Activated CD8-positive, alpha-beta memory T cell treated with anti-CD3 and anti-CD28 coated beads, Interleukin-2, amount 50 U/mL, for 24 hours (primary cell): ENCODE measurements around the gene CCDC102B.
"Not testable (repeated sequence)": the region's sequence is repeated elsewhere in the genome, so short reads cannot be mapped to it uniquely, and the experiment has no call there.

Experiments used
- DNase-seq: peaks from one replicate; pipeline ENCODE4 v3.0.0-alpha.2; 2020; ENCODE audit errors: extremely low read depth

The CCDC102B gene

GRCh38 chr18:68830256-68831045 lies 32.6 kb downstream of the CCDC102B start:
- no peak for DNase-seq

DNA sequence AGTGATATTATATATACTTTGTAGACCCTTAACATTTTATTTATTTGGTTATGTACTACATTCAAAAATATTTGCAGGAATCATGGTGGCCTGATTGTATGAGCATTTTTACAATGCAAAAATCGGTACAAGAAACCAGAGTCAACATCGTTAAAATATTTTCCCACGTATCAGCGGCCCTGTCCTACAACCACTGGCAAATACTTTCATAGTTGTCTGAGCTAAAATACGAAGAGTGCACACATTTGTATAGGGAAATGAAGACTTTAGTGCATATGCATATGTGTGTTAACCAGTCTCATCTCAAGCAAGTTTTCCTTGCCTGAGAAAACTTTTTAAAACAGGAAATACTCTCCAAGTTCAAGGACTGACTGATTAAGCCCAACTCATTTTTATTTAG lies 35.9 kb downstream of the CCDC102B start:
- no peak for DNase-seq

DNA sequence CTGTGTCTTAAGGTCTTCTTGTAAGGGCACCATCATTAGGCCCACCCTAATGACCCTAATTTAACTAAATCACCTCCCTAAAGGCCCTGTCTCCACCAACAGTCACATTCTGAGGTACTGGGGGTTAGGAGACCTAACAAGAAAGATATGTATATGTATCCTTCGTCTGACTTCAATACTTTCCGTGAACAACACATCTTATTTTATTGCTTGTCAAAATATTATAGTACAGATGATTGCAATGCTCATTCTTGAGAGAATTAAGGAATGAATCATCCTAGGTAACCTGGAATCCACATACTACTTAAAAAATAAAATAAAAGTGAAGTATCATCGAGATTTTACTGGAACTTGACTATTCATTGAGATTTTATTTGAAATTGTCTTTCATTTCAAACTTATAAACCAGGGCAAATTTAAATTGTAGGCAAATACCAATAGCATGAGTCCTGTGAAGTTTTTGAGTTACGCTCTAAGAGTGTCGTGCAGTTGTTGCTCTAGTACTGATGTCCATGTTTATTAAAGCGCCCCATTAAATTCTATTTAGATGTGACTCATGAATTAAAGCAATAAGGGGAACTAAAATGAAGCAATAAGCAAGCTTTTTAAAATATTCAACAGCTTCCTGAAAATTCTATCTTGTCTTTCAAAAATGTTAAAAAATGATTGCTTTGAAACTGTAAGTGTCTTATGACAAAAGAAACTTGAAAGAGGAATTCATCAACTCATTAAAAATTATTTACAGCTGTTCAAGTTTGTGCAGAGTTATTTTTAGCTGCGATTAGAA lies 40.0 kb downstream of the CCDC102B start:
- no peak for DNase-seq

GRCh38 chr18:68839701-68840100 lies 41.8 kb downstream of the CCDC102B start:
- DNase-seq, result no peak

GRCh38 chr18:68840554-68841263 lies 42.8 kb downstream of the CCDC102B start:
- no peak for DNase-seq

- no peak for DNase-seq
Measured at GRCh38 chr18:68841301-68841700, 43.4 kb downstream of the CCDC102B start.

DNA sequence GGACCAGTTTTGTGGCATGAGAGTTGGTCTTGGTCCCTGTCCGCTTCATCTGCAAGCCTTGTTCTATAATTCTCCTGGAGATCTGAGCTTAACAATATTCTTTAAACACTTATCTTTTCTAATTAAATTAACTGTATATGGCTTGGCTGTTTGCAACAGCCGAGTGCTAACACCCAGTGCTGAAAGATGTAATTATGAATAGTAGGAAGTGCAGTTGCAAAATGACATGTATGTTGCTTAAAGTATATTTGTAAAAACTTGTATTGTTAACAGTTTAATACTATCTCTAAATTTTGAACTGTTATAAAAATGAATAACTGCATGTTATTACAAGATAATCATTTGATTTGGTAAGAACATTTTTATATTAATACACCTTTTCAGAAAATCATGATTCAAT lies 45.1 kb downstream of the CCDC102B start:
- DNase-seq, result no peak

GRCh38 chr18:68843473-68844089 lies 45.7 kb downstream of the CCDC102B start:
- no peak for DNase-seq

GRCh38 chr18:68847219-68847837 lies 49.4 kb downstream of the CCDC102B start:
- DNase-seq, result no peak

DNA sequence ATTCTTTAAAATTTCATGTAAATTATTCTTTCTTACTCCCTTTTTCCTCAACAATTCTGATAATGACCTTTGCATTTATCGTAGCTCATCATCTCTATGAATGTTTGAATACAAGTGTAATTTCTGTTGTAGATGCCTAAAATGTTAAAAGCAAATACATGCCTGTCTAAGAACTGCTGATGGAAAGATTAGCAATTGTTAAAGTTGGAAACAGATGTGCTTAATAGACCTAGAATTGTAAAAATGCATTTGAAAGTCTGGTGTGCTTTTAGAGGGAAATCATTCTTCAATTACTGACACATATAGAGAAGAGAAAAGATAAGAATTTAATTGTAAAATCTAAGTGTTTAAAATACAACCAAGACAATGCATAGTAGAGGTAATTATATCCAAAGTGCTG lies 50.4 kb downstream of the CCDC102B start:
- no peak for DNase-seq

GRCh38 chr18:68854786-68855391 lies 57.0 kb downstream of the CCDC102B start:
- no peak for DNase-seq

DNA sequence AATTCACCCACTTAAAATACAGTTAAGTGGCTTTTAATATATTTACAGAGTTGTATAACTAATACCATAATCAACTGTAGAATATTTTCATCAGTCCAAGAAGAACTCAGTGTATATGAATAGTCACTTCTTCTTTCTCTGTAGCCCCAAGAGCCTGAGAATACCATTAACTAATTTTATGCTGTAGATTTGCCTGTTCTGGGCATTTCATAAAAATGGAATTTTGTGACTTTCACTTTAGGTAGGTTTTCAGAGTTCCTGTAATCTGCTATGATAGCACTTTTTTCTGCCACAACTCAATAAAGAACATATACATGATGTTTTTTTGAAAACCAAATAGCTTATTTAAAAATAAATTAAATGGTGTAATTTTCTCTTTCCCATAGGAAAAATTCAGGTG lies 57.6 kb downstream of the CCDC102B start:
- DNase-seq, result no peak

- DNase-seq, result no peak
Measured at GRCh38 chr18:68861365-68861764, 63.5 kb downstream of the CCDC102B start.

GRCh38 chr18:68865021-68865420 lies 67.1 kb downstream of the CCDC102B start:
- DNase-seq, result no peak

DNA sequence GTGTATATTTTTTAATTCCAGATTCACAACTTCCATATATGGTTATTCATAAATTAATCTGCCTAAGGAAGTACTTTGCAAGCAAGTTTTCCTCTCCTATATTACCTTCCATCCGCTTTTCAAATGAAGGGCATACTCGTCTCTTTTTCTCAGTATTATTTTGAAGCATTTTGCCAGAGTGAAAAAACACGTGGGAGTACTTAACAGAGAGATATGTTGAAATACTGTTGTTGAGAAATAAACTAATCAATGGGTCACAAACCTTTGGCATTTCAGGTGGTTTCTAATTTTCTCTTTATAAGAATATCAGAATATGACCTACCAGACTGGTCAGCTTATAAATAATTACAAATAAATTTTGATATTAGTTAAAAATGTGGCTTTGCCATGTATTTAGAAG lies 67.6 kb downstream of the CCDC102B start:
- no peak for DNase-seq

DNA sequence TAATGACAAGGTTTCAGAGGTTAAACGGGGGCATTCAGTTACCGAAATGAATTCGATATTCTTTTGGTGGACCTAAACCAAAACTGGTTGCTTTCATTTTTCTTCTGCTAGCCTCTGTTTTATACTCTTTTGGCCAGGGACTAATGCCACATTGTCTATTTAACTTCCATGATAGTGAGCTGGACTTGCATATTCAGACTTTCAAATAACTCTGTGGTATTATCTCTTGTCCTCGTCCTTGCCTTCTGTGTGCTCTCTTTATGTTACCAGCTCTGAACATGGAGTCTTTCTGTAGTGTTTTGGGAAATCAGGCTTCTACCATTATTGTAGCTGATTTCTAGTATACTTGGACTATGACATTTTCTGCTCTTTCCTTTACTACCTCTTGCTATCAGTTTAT lies 75.1 kb downstream of the CCDC102B start:
- DNase-seq, result no peak

- no peak for DNase-seq
Measured at GRCh38 chr18:68874361-68874760, 76.5 kb downstream of the CCDC102B start.

- not testable (repeated sequence) for DNase-seq
Measured at GRCh38 chr18:68879947-68880346, 82.1 kb downstream of the CCDC102B start.

DNA sequence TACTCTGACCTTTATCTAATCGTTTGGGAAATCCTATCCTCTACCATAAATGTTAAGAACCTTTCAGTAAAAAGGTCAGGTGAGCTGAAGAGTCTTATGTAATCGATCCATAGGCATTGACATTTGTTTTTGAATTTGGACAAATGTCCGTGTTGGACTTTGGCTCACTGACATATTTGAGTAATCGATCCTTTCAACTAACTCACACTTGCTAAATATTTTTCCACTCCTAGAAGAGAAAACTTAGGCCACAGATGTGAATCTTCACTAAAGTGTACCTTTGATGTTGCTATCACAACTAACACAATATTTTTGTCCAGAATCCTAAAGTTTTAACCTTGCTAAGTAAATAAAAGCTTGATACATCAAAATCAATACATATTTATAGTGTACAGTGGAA lies 89.5 kb downstream of the CCDC102B start:
- DNase-seq, result no peak

DNA sequence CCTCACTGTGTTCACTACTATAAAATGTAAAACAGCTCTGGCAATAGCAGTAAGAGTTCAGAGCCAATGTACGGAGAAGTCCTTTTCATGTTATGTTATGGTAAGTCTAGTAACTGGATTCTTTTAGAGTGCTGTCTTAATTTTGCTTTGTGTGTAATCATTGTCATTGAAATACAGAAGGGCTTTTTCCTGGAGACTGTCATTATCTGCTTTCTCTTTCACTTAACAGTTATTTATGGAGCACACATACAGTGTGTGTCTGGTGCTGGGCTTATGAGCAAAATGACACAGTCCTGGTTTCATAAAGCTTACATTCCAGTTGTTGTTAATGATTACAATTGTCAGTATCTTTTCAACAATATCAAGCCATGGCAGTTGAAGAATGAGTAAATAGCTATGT lies 95.5 kb downstream of the CCDC102B start:
- no peak for DNase-seq

DNA sequence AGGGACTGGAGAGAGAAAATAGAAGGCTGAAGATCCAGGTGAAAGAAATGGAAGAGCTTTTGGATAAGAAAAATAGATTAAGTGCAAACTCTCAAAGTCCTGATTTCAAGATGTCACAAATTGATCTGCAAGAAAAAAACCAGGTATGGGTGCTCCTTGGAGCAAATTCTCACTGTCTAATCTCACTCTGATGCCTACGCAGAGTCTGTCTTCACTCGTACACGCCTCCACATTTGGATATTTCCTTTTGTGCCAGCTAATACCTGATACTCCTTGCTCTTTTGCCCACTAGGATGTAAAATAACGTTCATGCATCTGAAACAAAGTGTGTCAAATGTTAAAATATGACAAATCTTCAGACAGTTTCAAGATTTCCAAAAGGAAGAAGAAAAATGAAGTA lies 99.4 kb downstream of the CCDC102B start:
- DNase-seq, result no peak
